GM06990 (cell line): ENCODE data around the gene LAMA2.

ENCODE experiments used
- DNase-seq: peaks from one replicate; pipeline ENCODE4 v3.0.0-alpha.2; 2011; ENCODE audit not compliant: insufficient read length; ENCODE audit errors: extremely low read depth
- H3K27me3 ChIP-seq: replicated peaks from 2 replicates; pipeline ENCODE4 v1.6.0; 2011; ENCODE audit warnings: low read length; ENCODE audit not compliant: control insufficient read depth, insufficient read depth
- H3K36me3 ChIP-seq: 2 replicates; pipeline ENCODE4 v1.5.1; 2011; ENCODE audit warnings: low read length; ENCODE audit not compliant: control insufficient read depth, insufficient read depth
- H3K4me3 ChIP-seq: replicated peaks from 2 replicates; pipeline ENCODE4 v1.5.1; 2011; ENCODE audit warnings: low read depth, mild to moderate bottlenecking, control low read depth, low read length
- CTCF ChIP-seq: IDR thresholded peaks from 2 replicates; pipeline ENCODE4 v1.5.1; 2011; ENCODE audit warnings: low read length, control low read depth, mild to moderate bottlenecking, inconsistent platforms; ENCODE audit not compliant: insufficient read depth, poor library complexity, severe bottlenecking

The LAMA2 gene

GRCh38 chr6:128848212-128848935 is 34.6 kb upstream of the LAMA2 start:
- Histone ChIP-seq H3K27me3 (no peaks in the 10 kb centered on the region), H3K4me3 (no peak overlapping the region), H3K36me3 (no peaks in the 10 kb centered on the region)
- no peak for DNase-seq
- TF ChIP-seq CTCF = no peak

GRCh38 chr6:128855581-128856085 is 27.3 kb upstream of the LAMA2 start:
- TF ChIP-seq CTCF = no peak
- H3K36me3 ChIP-seq = no peaks in the 10 kb centered on the region
- DNase-seq = no peak
- no peaks in the 10 kb centered on the region for H3K27me3 ChIP-seq
- H3K4me3 ChIP-seq = no peak overlapping the region

GRCh38 chr6:128857806-128858205 is 25.1 kb upstream of the LAMA2 start:
- Histone ChIP-seq H3K4me3 (no peak overlapping the region), H3K36me3 (no peaks in the 10 kb centered on the region), H3K27me3 (no peaks in the 10 kb centered on the region)
- DNase-seq = no peak
- no peak for TF ChIP-seq CTCF

GRCh38 chr6:128860782-128861181 is 22.2 kb upstream of the LAMA2 start:
- Histone ChIP-seq H3K27me3 (no peaks in the 10 kb centered on the region), H3K36me3 (no peaks in the 10 kb centered on the region), H3K4me3 (no peak overlapping the region)
- DNase-seq = no peak
- no peak for TF ChIP-seq CTCF

GRCh38 chr6:128863983-128864382 is 19.0 kb upstream of the LAMA2 start:
- Histone ChIP-seq H3K27me3 (no peaks in the 10 kb centered on the region), H3K36me3 (no peaks in the 10 kb centered on the region), H3K4me3 (no peak overlapping the region)
- DNase-seq = no peak
- TF ChIP-seq CTCF = no peak
